ENCODE measurements around the gene TM4SF18. TPM values are rescaled to one million over a fixed set of nuclear protein-coding genes. Genes with fewer than 3 reads are reported as not detected.

The TM4SF18 gene
- polyA plus RNA-seq, 6 donors from 2014 or later, result not detected

DNA sequence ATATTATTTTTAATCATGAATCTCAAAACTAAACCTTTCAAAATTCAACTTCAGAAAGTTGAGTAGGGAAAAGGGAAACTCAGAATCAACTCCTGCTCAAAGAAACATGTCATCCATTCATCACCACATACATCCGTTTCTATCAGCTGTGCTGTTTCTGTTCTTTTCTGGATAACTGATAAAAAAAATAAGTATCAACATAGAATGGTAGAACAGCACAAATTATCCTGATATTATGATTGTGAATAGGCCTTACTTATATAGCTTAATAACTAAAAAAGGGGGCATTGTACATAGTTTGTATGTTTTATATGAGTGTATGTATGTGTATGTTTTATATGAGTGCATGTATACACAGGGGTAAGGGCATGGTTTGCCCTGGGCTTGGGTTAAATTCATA, 41.0 kb upstream of the TM4SF18 start:
- peaks cover 8 to 26% (median 23%) of the 10 kb centered on the region in 3 donors for H3K27me3 Mint-ChIP-seq
- peaks cover 0 to 8% (median 8%) of the 10 kb centered on the region in 3 donors for H3K4me1 Mint-ChIP-seq
- H3K36me3 Mint-ChIP-seq, result no peaks in the 10 kb centered on the region
- ATAC-seq (ENCODE audit: low read depth in 2 of 2), result no peak
- no peak overlapping the region for H3K27ac Mint-ChIP-seq
- no peak for DNase-seq
- H3K4me3 Mint-ChIP-seq, result no peak overlapping the region
- peaks cover 0 to 2% (median 0%) of the 10 kb centered on the region in 7 donors for H3K9me3 Mint-ChIP-seq

- no peak for ATAC-seq (ENCODE audit: low read depth in 2 of 2)
- no peak for DNase-seq
- Mint-ChIP-seq H3K36me3 (no peaks in the 10 kb centered on the region), H3K4me3 (no peak overlapping the region), H3K4me1 (peaks cover 0 to 8% (median 8%) of the 10 kb centered on the region in 3 donors), H3K27ac (no peak overlapping the region), H3K27me3 (peaks cover 3 to 18% (median 17%) of the 10 kb centered on the region in 3 donors), H3K9me3 (no peaks in the 10 kb centered on the region)
These were observed 40.0 kb upstream of the TM4SF18 start for GRCh38 chr3:149373235-149374125.

- H3K4me1 Mint-ChIP-seq, result no peaks in the 10 kb centered on the region
- no peaks in the 10 kb centered on the region for H3K36me3 Mint-ChIP-seq
- DNase-seq, result no peak
- ATAC-seq (ENCODE audit: low read depth in 2 of 2), result no peak
- no peak overlapping the region for H3K27ac Mint-ChIP-seq
- no peaks in the 10 kb centered on the region for H3K9me3 Mint-ChIP-seq
- peaks cover under 1 to 4% (median 2%) of the 10 kb centered on the region in 3 donors for H3K27me3 Mint-ChIP-seq
- no peak overlapping the region for H3K4me3 Mint-ChIP-seq
These were observed 38.3 kb upstream of the TM4SF18 start for GRCh38 chr3:149371723-149372114.

DNA sequence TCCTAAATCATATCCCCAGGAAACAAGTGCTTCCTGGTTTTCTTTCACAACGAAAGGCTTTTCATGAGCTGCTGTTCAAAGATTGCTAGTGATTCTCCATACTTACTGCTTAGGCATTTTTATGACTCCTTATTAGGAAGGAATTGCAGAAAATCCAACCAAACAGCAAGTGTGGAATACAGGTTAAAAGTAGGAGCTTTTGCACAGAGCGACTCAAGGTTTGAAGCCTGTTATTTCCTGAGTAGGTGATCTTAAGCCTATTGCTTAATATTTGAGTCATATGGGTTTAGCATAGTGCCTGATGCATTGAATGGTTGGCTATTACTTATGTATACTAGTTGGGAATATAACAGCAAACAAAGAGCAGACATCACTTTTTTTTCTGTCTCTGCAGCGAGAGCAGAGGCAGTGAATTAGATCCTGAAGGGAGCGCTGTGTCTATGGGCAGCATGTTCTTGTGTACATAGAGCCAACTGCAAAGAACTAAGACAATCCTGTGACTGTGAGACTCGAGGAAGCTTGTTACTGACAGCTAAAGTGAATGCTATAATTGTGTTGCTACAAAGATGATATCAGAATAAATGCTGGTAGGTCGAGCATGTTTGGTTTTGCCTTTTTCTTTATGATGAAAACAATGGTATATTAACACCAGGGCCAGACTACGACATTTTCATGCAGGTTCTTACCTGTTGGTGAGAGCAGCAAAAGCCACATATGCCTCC, 37.7 kb upstream of the TM4SF18 start:
- Mint-ChIP-seq H3K36me3 (no peaks in the 10 kb centered on the region), H3K27me3 (peaks cover 0 to 4% (median 0%) of the 10 kb centered on the region in 3 donors), H3K4me1 (no peaks in the 10 kb centered on the region), H3K27ac (no peak overlapping the region), H3K9me3 (no peaks in the 10 kb centered on the region), H3K4me3 (no peak overlapping the region)
- DNase-seq (no peak), ATAC-seq (ENCODE audit: low read depth in 2 of 2) (no peak)

- no peaks in the 10 kb centered on the region for H3K36me3 Mint-ChIP-seq
- peaks cover 0 to 4% (median 0%) of the 10 kb centered on the region in 3 donors for H3K27me3 Mint-ChIP-seq
- no peaks in the 10 kb centered on the region for H3K9me3 Mint-ChIP-seq
- ATAC-seq (ENCODE audit: low read depth in 2 of 2) (no peak), DNase-seq (no peak)
- no peaks in the 10 kb centered on the region for H3K4me1 Mint-ChIP-seq
- no peak overlapping the region for H3K27ac Mint-ChIP-seq
- no peak overlapping the region for H3K4me3 Mint-ChIP-seq
These were observed 36.8 kb upstream of the TM4SF18 start for GRCh38 chr3:149369991-149370866.

DNA sequence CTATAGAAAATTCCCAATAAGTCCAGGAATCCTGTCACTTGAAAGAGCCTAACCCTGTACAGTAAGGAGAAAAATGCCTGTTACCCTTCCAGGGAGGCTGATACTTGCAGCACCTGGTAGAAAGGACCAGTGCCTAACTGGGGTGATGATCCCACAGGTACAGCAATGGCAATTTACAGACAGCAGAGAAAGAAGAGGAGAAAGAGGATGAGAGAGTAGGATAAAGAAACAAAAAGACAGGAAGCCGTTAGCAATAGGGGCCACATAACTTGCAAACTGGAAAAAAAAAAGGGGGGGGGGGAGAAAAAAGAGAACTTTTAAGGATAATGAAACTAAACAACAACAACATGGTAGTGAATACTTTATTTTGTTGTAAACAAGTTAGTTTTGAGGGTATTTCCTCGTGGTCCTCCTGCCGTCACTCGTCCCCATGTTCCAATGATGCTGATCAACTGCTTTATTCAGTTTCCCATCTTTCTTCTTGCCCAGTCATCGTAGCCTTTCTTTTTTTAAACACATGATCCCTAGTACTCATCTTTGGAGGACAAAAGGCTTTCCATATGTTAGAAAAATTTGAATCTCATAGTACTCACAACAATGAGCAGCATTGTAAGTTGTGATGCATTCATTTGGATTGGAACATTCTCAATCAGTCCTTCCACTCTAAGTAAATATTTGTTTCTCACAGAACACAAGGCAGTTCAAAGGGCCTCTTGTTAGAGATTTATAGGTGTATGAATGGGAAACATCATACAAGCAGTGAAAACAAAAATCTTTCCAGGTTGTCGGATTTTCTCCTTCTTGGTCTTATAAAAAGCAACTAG, 35.5 kb upstream of the TM4SF18 start:
- no peak for DNase-seq
- H3K36me3 Mint-ChIP-seq, result no peaks in the 10 kb centered on the region
- ATAC-seq (ENCODE audit: low read depth in 2 of 2), result no peak
- H3K27ac Mint-ChIP-seq, result no peak overlapping the region
- no peaks in the 10 kb centered on the region for H3K9me3 Mint-ChIP-seq
- H3K4me1 Mint-ChIP-seq, result no peaks in the 10 kb centered on the region
- no peak overlapping the region for H3K4me3 Mint-ChIP-seq
- H3K27me3 Mint-ChIP-seq, result peaks cover 0 to 4% (median 0%) of the 10 kb centered on the region in 3 donors

- Mint-ChIP-seq H3K27ac (no peak overlapping the region), H3K27me3 (peaks cover 0 to 4% (median 2%) of the 10 kb centered on the region in 3 donors), H3K4me1 (no peaks in the 10 kb centered on the region), H3K4me3 (no peak overlapping the region), H3K36me3 (no peaks in the 10 kb centered on the region), H3K9me3 (no peaks in the 10 kb centered on the region)
- ATAC-seq (ENCODE audit: low read depth in 2 of 2) (no peak), DNase-seq (no peak)
These were observed 34.8 kb upstream of the TM4SF18 start for GRCh38 chr3:149368201-149368673.

DNA sequence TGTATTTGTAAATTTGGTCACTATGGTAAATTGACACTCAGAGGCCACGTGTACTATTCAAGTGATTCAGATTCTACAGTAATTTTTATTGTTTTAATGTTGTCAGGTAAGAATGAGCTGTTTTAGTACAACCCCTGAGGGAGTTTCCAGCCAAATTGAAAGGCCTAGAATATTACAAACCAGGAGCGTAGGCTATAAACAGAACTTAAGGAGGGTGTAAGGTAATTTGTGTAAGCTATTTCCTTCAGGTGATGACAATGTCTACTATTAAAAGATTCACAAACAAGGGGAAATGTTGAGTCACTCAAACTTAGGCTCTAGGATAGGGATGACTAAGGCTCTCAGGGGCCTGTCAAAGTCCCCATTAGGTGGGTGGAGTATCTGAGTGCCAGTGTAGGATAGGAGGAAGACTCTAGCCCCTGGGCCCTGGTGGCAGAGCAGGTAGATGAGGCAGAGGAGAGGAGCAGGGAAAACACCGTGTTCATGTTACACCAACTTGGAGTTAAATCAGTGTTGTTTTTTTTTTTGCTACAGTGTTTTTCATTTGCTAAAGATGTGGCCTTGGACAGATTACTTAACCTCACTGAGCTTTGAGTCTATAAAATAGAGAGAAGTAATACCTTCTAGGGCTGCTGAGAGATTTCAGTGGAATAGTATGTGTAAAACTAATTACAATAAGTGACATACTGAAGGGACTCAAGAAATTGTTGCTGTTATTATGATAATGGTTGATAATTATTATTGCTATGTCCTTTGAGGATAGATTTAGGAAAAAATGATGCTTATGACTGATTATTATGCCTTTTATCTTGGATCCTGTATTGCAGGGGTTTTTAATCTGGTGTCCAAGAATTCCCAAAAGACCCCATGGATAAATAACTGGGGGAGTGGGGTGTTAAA, 33.8 kb upstream of the TM4SF18 start:
- H3K27me3 Mint-ChIP-seq, result peaks cover 1 to 6% (median 4%) of the 10 kb centered on the region in 3 donors
- H3K36me3 Mint-ChIP-seq, result no peaks in the 10 kb centered on the region

GRCh38 chr3:149366031-149366430, 32.6 kb upstream of the TM4SF18 start:
- Mint-ChIP-seq H3K4me3 (no peak overlapping the region), H3K9me3 (no peaks in the 10 kb centered on the region), H3K36me3 (no peaks in the 10 kb centered on the region), H3K27ac (no peak overlapping the region), H3K27me3 (peaks cover 4 to 18% (median 11%) of the 10 kb centered on the region in 3 donors), H3K4me1 (no peaks in the 10 kb centered on the region)
- DNase-seq (no peak), ATAC-seq (ENCODE audit: low read depth in 2 of 2) (no peak)

More for the DNA sequence above, 33.8 kb upstream of the TM4SF18 start:
- ATAC-seq (ENCODE audit: low read depth in 2 of 2) (no peak), DNase-seq (no peak)
- no peaks in the 10 kb centered on the region for H3K4me1 Mint-ChIP-seq
- no peak overlapping the region for H3K27ac Mint-ChIP-seq
- H3K9me3 Mint-ChIP-seq, result no peaks in the 10 kb centered on the region
- H3K4me3 Mint-ChIP-seq, result no peak overlapping the region

- no peak for ATAC-seq (ENCODE audit: low read depth in 2 of 2)
- Mint-ChIP-seq H3K36me3 (no peaks in the 10 kb centered on the region), H3K4me1 (no peaks in the 10 kb centered on the region), H3K27me3 (peaks cover 4 to 19% (median 11%) of the 10 kb centered on the region in 3 donors), H3K4me3 (no peak overlapping the region), H3K9me3 (no peaks in the 10 kb centered on the region), H3K27ac (no peak overlapping the region)
- no peak for DNase-seq
These were observed 31.2 kb upstream of the TM4SF18 start for GRCh38 chr3:149364624-149365023.

GRCh38 chr3:149363053-149363452, 29.6 kb upstream of the TM4SF18 start:
- Mint-ChIP-seq H3K4me1 (no peaks in the 10 kb centered on the region), H3K9me3 (no peaks in the 10 kb centered on the region), H3K4me3 (no peak overlapping the region), H3K27me3 (peaks cover 4 to 32% (median 11%) of the 10 kb centered on the region in 3 donors), H3K27ac (no peak overlapping the region), H3K36me3 (no peaks in the 10 kb centered on the region)
- ATAC-seq (ENCODE audit: low read depth in 2 of 2) (no peak), DNase-seq (no peak)

GRCh38 chr3:149362366-149362765, 28.9 kb upstream of the TM4SF18 start:
- Mint-ChIP-seq H3K9me3 (no peaks in the 10 kb centered on the region), H3K4me3 (no peak overlapping the region), H3K4me1 (no peaks in the 10 kb centered on the region), H3K27me3 (peaks cover 8 to 38% (median 14%) of the 10 kb centered on the region in 3 donors), H3K27ac (no peak overlapping the region), H3K36me3 (no peaks in the 10 kb centered on the region)
- ATAC-seq (ENCODE audit: low read depth in 2 of 2) (no peak), DNase-seq (no peak)
